Hepatocyte (in vitro differentiated cells): ENCODE results near the gene GATAD2A. TPM values are rescaled to one million over a fixed set of nuclear protein-coding genes. Genes with fewer than 3 reads are reported as not detected.
A peak's percentile ranks its signal among the peaks of the same experiment; 100 is the strongest.

Source experiments
- DNase-seq: peaks from one replicate; pipeline ENCODE4 v3.0.0-alpha.2; 2016; ENCODE audit warnings: low spot score
- H2AFZ ChIP-seq: fragments of 200-600 bp; sonication (generic); 2 replicates; pipeline ENCODE4 v1.6.0; 2016; ENCODE audit warnings: antibody characterized with exemption, mild to moderate bottlenecking
- H3K27ac ChIP-seq: fragments of 200-600 bp; sonication (generic); 2 replicates; pipeline ENCODE4 v1.5.1; 2016; ENCODE audit warnings: mild to moderate bottlenecking
- H3K27me3 ChIP-seq: fragments of 200-600 bp; sonication (generic); 2 replicates; pipeline ENCODE4 v1.6.1; 2016
- H3K36me3 ChIP-seq: fragments of 200-600 bp; sonication (generic); replicated peaks from 2 replicates; pipeline ENCODE4 v1.5.1; 2016; ENCODE audit warnings: low read depth; ENCODE audit not compliant: insufficient read depth
- H3K4me1 ChIP-seq: fragments of 200-600 bp; sonication (generic); 2 replicates; pipeline ENCODE4 v1.5.1; 2016; ENCODE audit warnings: mild to moderate bottlenecking, moderate library complexity; ENCODE audit not compliant: insufficient read depth
- H3K4me2 ChIP-seq: fragments of 200-600 bp; sonication (generic); 2 replicates; pipeline ENCODE4 v1.6.0; 2016
- H3K4me3 ChIP-seq: fragments of 200-600 bp; sonication (generic); 2 replicates; pipeline ENCODE4 v1.5.1; 2016; ENCODE audit warnings: mild to moderate bottlenecking
- H3K79me2 ChIP-seq: fragments of 200-600 bp; sonication (generic); 2 replicates; pipeline ENCODE4 v1.6.0; 2017; ENCODE audit warnings: mild to moderate bottlenecking
- H3K9me2 ChIP-seq: fragments of 200-600 bp; sonication (generic); replicated peaks from 2 replicates; pipeline ENCODE4 v1.6.0; 2017; ENCODE audit warnings: mild to moderate bottlenecking; ENCODE audit not compliant: insufficient read depth
- H3K9me3 ChIP-seq: fragments of 200-600 bp; sonication (generic); 2 replicates; pipeline ENCODE4 v1.5.1; 2016; ENCODE audit warnings: low read depth, mild to moderate bottlenecking
- H4K20me1 ChIP-seq: fragments of 200-600 bp; sonication (generic); 2 replicates; pipeline ENCODE4 v1.6.0; 2016; ENCODE audit warnings: mild to moderate bottlenecking; ENCODE audit not compliant: insufficient read depth, poor library complexity, severe bottlenecking
- EZH2 ChIP-seq: fragments of 200-600 bp; sonication (generic); IDR thresholded peaks from 2 replicates; pipeline ENCODE4 v1.6.1; 2016; ENCODE audit warnings: antibody characterized with exemption, mild to moderate bottlenecking, borderline replicate concordance
- EZH2phosphoT487 ChIP-seq: fragments of 200-600 bp; sonication (generic); IDR thresholded peaks from one replicate; pipeline ENCODE4 v1.6.1; 2018; ENCODE audit warnings: antibody characterized with exemption, mild to moderate bottlenecking, low read depth, moderate library complexity; ENCODE audit not compliant: unreplicated experiment, severe bottlenecking
- WGBS: methylation state at CpG from one replicate; pipeline ENCODE4 v1.1.6; 2016; ENCODE audit warnings: low lambda C conversion rate; ENCODE audit errors: missing lambda C conversion rate; 5-methylcytosine and 5-hydroxymethylcytosine counted together
- polyA plus RNA-seq: library from polyadenylated mRNA; unstranded; fragments of >200 nt; fragmentation: Nextera tagmentation; extraction: Ambion mirVana; gene quantifications from 2 replicates; pipeline ENCODE4 v1.2.1, GENCODE V29; 2016
- total RNA-seq: library from RNA; depleted of rRNA; stranded (reverse); fragments of >200 nt; gene quantifications from 2 replicates; pipeline ENCODE4 v1.2.3, GENCODE V29; 2014
- TF ChIP-seq, protein P1 (sequence below): fragments of 200-600 bp; sonication (generic); IDR thresholded peaks from 2 replicates; pipeline ENCODE4 v1.5.1; 2016; ENCODE audit warnings: antibody characterized with exemption, mild to moderate bottlenecking; ENCODE audit not compliant: poor library complexity

The GATAD2A gene, protein sequence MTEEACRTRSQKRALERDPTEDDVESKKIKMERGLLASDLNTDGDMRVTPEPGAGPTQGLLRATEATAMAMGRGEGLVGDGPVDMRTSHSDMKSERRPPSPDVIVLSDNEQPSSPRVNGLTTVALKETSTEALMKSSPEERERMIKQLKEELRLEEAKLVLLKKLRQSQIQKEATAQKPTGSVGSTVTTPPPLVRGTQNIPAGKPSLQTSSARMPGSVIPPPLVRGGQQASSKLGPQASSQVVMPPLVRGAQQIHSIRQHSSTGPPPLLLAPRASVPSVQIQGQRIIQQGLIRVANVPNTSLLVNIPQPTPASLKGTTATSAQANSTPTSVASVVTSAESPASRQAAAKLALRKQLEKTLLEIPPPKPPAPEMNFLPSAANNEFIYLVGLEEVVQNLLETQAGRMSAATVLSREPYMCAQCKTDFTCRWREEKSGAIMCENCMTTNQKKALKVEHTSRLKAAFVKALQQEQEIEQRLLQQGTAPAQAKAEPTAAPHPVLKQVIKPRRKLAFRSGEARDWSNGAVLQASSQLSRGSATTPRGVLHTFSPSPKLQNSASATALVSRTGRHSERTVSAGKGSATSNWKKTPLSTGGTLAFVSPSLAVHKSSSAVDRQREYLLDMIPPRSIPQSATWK
- 28.0 and 35.7 TPM in 2 replicates for total RNA-seq
- polyA plus RNA-seq, result 31.4 and 35.3 TPM in 2 replicates

DNA sequence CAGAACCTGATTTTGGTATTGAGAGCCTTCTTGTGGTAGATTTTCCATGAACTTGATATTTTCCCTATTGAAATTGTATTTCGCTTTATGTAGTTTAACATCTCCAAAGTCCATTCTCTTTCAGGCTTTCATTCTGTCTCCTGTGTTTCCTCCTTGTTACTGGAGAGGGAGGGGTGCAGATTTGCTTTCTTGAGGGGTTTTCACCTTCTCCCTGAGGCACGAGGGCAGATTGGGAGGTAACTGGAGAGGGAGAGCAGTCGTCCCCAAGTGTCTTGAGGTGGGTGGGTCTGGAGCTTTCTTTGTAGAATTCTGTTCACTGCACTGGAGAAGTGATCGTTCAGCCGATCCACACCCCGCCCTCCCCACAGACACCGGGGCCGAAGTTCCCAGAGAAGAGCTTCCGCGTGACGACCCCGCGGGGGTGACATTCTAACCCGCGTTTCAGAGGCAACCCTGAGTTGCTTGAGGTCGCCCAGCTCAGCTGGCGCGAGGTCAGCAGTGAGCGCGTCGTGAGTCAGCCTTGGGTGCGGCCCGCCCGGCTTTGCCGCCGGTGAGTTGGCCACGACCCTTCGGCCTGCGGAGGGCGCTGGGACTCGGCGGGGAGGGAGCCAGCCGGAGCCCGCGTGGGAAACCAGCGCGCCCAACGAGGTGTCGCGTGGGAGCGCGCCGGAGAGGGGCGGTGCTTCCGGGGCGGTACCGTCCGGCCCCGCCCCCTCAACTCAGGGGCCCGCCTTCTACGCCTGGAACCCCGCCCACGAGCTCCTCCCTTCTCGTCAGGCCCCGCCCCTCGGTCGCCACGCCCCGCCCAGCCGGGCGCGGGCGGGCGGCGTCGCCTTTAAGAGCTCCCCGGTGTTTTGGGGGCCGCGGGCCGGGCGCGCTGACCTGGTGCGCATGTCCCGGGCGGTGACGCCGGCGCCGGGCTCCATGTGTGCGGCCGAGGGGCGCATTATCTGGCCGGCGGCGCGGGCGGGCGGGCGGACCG, at the start of gene GATAD2A:
Gene GATAD2A (plus strand): TSS at position 797 of the 982 bp plus-strand sequence. CDS start 59,671 bp downstream, outside the sequence.
- H3K79me2 ChIP-seq, result peaks cover 67% of the 10 kb centered on the region
- H3K4me3 ChIP-seq, result peak within 1 kb of the TSS; percentile 54
- 2% methylated on average over 50 of the region's 90 CpGs for WGBS
- peak; percentile 98 for DNase-seq
- H3K4me2 ChIP-seq, result peak within 1 kb of the TSS; percentile 86
- H3K36me3 ChIP-seq, result no peaks in the 10 kb centered on the region
- H3K27ac ChIP-seq, result peak within 1 kb of the TSS; percentile 94
- peak within 1 kb of the TSS; percentile 62 for H2AFZ ChIP-seq
- TF ChIP-seq, protein P1, sequence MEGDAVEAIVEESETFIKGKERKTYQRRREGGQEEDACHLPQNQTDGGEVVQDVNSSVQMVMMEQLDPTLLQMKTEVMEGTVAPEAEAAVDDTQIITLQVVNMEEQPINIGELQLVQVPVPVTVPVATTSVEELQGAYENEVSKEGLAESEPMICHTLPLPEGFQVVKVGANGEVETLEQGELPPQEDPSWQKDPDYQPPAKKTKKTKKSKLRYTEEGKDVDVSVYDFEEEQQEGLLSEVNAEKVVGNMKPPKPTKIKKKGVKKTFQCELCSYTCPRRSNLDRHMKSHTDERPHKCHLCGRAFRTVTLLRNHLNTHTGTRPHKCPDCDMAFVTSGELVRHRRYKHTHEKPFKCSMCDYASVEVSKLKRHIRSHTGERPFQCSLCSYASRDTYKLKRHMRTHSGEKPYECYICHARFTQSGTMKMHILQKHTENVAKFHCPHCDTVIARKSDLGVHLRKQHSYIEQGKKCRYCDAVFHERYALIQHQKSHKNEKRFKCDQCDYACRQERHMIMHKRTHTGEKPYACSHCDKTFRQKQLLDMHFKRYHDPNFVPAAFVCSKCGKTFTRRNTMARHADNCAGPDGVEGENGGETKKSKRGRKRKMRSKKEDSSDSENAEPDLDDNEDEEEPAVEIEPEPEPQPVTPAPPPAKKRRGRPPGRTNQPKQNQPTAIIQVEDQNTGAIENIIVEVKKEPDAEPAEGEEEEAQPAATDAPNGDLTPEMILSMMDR, result peak; percentile 36
- TF ChIP-seq EZH2, result no peak
- no peak for TF ChIP-seq EZH2phosphoT487
- H3K9me3 ChIP-seq, result no peaks in the 10 kb centered on the region
- no peaks in the 10 kb centered on the region for H3K27me3 ChIP-seq
- peaks cover 28% of the 10 kb centered on the region for H3K4me1 ChIP-seq
- peaks cover 31% of the 10 kb centered on the region for H4K20me1 ChIP-seq
- no peaks in the 10 kb centered on the region for H3K9me2 ChIP-seq

DNA sequence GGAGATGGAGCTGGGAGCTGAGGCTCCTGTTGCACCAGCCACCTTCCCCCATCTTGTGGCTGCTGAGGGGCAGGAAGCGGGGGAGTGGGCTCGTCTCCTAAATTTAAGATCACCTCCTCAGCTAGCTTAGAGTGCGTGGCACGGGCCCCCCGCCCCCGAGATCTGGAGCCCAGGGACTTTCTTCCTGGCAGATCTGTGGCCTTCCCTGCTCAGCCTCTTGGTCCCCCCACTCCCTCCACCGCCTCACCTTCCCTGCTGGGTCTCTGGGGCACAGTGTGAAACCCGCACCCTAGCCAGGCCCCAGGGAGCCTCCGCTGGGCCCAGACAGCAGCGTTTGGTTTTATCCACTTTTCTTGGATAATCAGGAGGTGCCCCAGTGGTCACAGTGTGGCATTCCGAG, 49.0 kb upstream of the GATAD2A start:
- Histone ChIP-seq H3K4me3 (no peak overlapping the region), H3K36me3 (no peaks in the 10 kb centered on the region), H3K27ac (no peak overlapping the region), H3K27me3 (no peaks in the 10 kb centered on the region), H3K9me3 (no peaks in the 10 kb centered on the region), H4K20me1 (no peaks in the 10 kb centered on the region), H3K4me1 (no peaks in the 10 kb centered on the region), H2AFZ (no peak overlapping the region), H3K4me2 (no peak overlapping the region), H3K79me2 (no peaks in the 10 kb centered on the region), H3K9me2 (no peaks in the 10 kb centered on the region)
- no peak for TF ChIP-seq EZH2phosphoT487
- TF ChIP-seq EZH2, result no peak
- TF ChIP-seq, protein P1, result no peak
- no peak for DNase-seq
- 96% methylated on average over 11 of the region's 11 CpGs for WGBS

DNA sequence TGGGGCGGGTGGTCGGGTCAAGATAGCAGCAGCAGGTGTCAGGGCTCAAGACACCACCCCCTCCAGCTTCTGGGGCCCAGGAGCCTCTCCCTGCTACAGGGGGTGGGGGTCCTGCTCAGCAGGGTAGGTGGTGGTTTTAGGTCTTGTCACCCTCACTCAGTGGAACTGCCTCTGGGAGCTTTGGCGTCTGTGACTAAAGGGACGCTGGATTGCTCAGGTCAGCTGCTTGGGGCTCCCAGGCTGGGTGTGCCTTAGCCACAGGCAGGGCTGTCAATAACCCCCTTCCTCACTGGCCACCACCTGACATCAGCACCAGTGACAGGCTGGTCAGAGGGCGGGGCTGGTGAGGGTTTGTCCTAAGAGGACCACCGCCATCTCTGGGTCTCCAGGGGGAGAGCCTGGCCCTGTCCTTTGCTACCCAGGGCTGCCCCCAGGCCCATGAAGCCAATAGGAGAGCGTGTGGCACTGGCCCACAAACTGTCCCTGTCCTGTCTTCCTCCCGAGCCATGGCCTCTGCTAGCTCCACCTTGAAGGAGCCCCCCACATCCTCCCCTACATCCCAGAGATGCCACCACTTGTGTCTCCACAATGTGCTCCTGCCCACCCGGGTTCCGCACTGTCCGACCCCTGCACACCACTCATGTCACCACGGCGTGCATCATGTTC, 48.4 kb upstream of the GATAD2A start:
- WGBS, result 96% methylated on average over 13 of the region's 13 CpGs
- Histone ChIP-seq H3K4me3 (no peak overlapping the region), H3K9me2 (no peaks in the 10 kb centered on the region), H2AFZ (no peak overlapping the region), H3K4me2 (no peak overlapping the region), H3K9me3 (no peaks in the 10 kb centered on the region), H4K20me1 (no peaks in the 10 kb centered on the region), H3K27ac (no peak overlapping the region), H3K36me3 (no peaks in the 10 kb centered on the region), H3K4me1 (no peaks in the 10 kb centered on the region), H3K79me2 (no peaks in the 10 kb centered on the region), H3K27me3 (no peaks in the 10 kb centered on the region)
- TF ChIP-seq EZH2 (no peak), EZH2phosphoT487 (no peak)
- TF ChIP-seq, protein P1, result no peak
- DNase-seq, result no peak
